GM12878 (cell line): ENCODE results near the gene TOP3A. TPM values are rescaled to one million over a fixed set of nuclear protein-coding genes. Genes with fewer than 3 reads are reported as not detected.

Experiments
- BACH1 ChIP-seq: fragments of 450-650 bp; IDR thresholded peaks from 2 replicates; pipeline ENCODE4 v1.6.1; 2017; ENCODE audit warnings: mild to moderate bottlenecking, borderline replicate concordance
- BMI1 ChIP-seq: fragments of 450-650 bp; IDR thresholded peaks from 2 replicates; pipeline ENCODE4 v1.6.1; 2016; ENCODE audit warnings: mild to moderate bottlenecking, moderate library complexity, borderline replicate concordance
- CBFB ChIP-seq: IDR thresholded peaks from 2 replicates; pipeline ENCODE4 v1.6.1; 2016; ENCODE audit warnings: antibody characterized with exemption, low read depth
- CBX3 ChIP-seq: fragments of 200-600 bp; sonication (generic); IDR thresholded peaks from 2 replicates; pipeline ENCODE4 v1.6.1; 2016; ENCODE audit warnings: low read depth, borderline replicate concordance
- CREB1 ChIP-seq: IDR thresholded peaks from 2 replicates; pipeline ENCODE4 v1.6.1; 2012; ENCODE audit warnings: low read depth, mild to moderate bottlenecking, inconsistent platforms
- EGR1 ChIP-seq, 2 experiments: IDR thresholded peaks; 1 replicate in 1 of 2; 2 replicates in 1 of 2; pipeline ENCODE4 v1.6.1; 2011 to 2012; ENCODE audit warnings: low read depth in 2 of 2, low read length in 2 of 2, borderline replicate concordance in 1 of 2, mild to moderate bottlenecking in 1 of 2, moderate library complexity in 1 of 2
- FOXK2 ChIP-seq: fragments of 450-650 bp; IDR thresholded peaks from 2 replicates; pipeline ENCODE4 v1.6.1; 2017; ENCODE audit warnings: mild to moderate bottlenecking, moderate library complexity
- HDAC2 ChIP-seq: fragments of 200-600 bp; sonication (generic); IDR thresholded peaks from 2 replicates; pipeline ENCODE4 v1.6.1; 2017
- IKZF1 ChIP-seq: fragments of 450-650 bp; conservative IDR thresholded peaks from 2 replicates; pipeline ENCODE4 v1.6.1; 2017; ENCODE audit warnings: antibody characterized with exemption, mild to moderate bottlenecking
- IRF4 ChIP-seq: IDR thresholded peaks from 2 replicates; pipeline ENCODE4 v1.6.1; 2011; ENCODE audit warnings: low read depth, low read length
- JUND ChIP-seq: IDR thresholded peaks from 2 replicates; pipeline ENCODE4 v1.6.1; 2012; ENCODE audit warnings: low read depth, mild to moderate bottlenecking, low read length, improper control_type of control experiment, moderate library complexity
- NBN ChIP-seq: fragments of 450-650 bp; IDR thresholded peaks from 2 replicates; pipeline ENCODE4 v1.6.1; 2016
- NR2C1 ChIP-seq: fragments of 450-650 bp; IDR thresholded peaks from 2 replicates; pipeline ENCODE4 v1.6.1; 2017; ENCODE audit warnings: antibody characterized with exemption, mild to moderate bottlenecking, moderate library complexity
- SMC3 ChIP-seq: IDR thresholded peaks from 2 replicates; pipeline ENCODE4 v1.6.1; 2011; ENCODE audit warnings: low read length, improper control_type of control experiment, borderline replicate concordance
- SREBF1 ChIP-seq: IDR thresholded peaks from 2 replicates; pipeline ENCODE4 v1.6.1; 2012; ENCODE audit warnings: mild to moderate bottlenecking, low read length
- TARDBP ChIP-seq: IDR thresholded peaks from 2 replicates; pipeline ENCODE4 v1.6.1; 2016; ENCODE audit warnings: borderline replicate concordance
- YBX1 ChIP-seq: fragments of 450-650 bp; IDR thresholded peaks from 2 replicates; pipeline ENCODE4 v1.6.1; 2016; ENCODE audit warnings: antibody characterized with exemption
- ZNF24 ChIP-seq: fragments of 450-650 bp; IDR thresholded peaks from 2 replicates; pipeline ENCODE4 v1.6.1; 2017; ENCODE audit warnings: antibody characterized with exemption, mild to moderate bottlenecking
- polyA plus RNA-seq, 11 experiments: library from polyadenylated mRNA; depleted of rRNA in 4 of 11; unstranded in 6 of 11; stranded (reverse) in 5 of 11; fragments of >200 nt; fragmentation: Nextera tagmentation in 4 of 11; fragmentation: Illumina TruSeq in 1 of 11; extraction: Ambion mirVana in 4 of 11; extraction: Trizol in 1 of 11; gene quantifications; 1 replicate in 1 of 11; 2 replicates in 10 of 11; pipeline versions ENCODE4 v1.2.1 to v1.2.3, GENCODE V29; 2011 to 2016; ENCODE audit warnings: inconsistent platforms in 2 of 11, missing spikeins in 2 of 11, low read depth in 1 of 11
- total RNA-seq, 4 experiments: library from RNA; depleted of rRNA in 3 of 4; stranded (reverse); fragments of >200 nt in 3 of 4; fragmentation: Illumina TruSeq in 1 of 4; extraction: Trizol in 1 of 4; gene quantifications; 2 replicates each; pipeline versions ENCODE4 v1.2.1 to v1.2.3, GENCODE V29; 2013 to 2021
- TF ChIP-seq, protein P1 (sequence below): fragments of 450-650 bp; IDR thresholded peaks from 2 replicates; pipeline ENCODE4 v1.6.1; 2017; ENCODE audit warnings: mild to moderate bottlenecking, moderate library complexity
- TF ChIP-seq, protein P2 (sequence below), 3 experiments: IDR thresholded peaks in 2 of 3; conservative IDR thresholded peaks in 1 of 3; 2 replicates each; pipeline ENCODE4 v1.5.1; 2011; ENCODE audit warnings: low read depth in 3 of 3, low read length in 3 of 3, mild to moderate bottlenecking in 3 of 3, control low read depth in 2 of 3, moderate library complexity in 2 of 3, inconsistent platforms in 1 of 3, mixed read lengths in 1 of 3; ENCODE audit not compliant: control insufficient read depth in 2 of 3, insufficient read depth in 1 of 3; ENCODE audit errors: extremely low read depth in 1 of 3
- TF ChIP-seq, protein P3 (sequence below): IDR thresholded peaks from 2 replicates; pipeline ENCODE4 v1.6.1; 2012; ENCODE audit warnings: low read depth, low read length, improper control_type of control experiment
- TF ChIP-seq, protein P4 (sequence below): IDR thresholded peaks from 2 replicates; pipeline ENCODE4 v1.6.1; 2011; ENCODE audit warnings: low read depth, low read length, improper control_type of control experiment, borderline replicate concordance
- TF ChIP-seq, protein P5 (sequence below): IDR thresholded peaks from 2 replicates; pipeline ENCODE4 v1.6.1; 2011; ENCODE audit warnings: low read depth, mild to moderate bottlenecking, low read length, moderate library complexity, borderline replicate concordance; ENCODE audit errors: extremely low read depth

TOP3A gene
- total and polyA plus RNA-seq, 10 of the 15 experiments (the other 5 are each of a cell fraction or from before 2014, with no cell fraction given), result 4.2 to 51.9 (median 31.8) TPM

DNA sequence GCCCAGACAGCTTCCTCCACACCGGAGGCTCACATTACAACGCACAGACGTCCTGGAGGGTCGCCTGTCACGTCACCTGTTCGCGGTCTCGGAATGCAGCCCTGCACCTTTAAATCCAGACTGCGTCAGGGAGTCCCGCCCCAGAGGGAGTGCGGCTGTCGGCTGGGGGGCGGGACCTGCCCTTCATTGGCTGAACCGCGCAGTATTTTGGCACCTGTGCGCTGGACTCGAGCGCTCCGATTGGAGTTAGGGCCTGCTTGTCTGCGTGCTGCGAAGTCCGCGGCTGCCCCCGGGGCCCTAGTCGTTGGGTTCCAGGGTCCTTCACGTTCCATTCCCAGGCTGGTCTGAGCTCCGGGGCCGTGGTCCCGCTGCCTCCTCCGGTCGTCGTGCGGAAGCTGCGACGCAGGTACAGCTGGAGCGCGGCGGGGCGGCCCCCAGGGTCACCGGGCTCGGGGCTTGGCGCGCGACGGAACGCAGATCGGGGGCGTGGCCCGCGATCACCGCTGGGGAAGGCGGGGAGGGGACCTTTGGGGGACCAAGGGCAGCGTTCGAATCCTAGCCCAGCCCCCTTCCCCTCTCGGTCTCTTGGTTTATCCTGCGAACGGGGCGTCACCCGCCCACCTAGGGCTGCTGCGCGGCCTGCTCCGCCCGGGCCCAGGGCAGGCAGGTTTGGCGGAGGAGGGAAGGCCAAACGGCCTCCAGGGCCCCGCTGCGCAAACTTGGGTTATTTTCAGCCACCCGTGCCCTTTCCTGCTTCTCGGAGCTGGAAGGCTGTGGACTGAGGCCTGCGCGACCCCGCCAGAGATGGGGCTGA, 54.3 kb downstream of the TOP3A start, which contains the start of gene MIEF2 (continued):
- no peak for TF ChIP-seq BMI1
- TF ChIP-seq, protein P1, sequence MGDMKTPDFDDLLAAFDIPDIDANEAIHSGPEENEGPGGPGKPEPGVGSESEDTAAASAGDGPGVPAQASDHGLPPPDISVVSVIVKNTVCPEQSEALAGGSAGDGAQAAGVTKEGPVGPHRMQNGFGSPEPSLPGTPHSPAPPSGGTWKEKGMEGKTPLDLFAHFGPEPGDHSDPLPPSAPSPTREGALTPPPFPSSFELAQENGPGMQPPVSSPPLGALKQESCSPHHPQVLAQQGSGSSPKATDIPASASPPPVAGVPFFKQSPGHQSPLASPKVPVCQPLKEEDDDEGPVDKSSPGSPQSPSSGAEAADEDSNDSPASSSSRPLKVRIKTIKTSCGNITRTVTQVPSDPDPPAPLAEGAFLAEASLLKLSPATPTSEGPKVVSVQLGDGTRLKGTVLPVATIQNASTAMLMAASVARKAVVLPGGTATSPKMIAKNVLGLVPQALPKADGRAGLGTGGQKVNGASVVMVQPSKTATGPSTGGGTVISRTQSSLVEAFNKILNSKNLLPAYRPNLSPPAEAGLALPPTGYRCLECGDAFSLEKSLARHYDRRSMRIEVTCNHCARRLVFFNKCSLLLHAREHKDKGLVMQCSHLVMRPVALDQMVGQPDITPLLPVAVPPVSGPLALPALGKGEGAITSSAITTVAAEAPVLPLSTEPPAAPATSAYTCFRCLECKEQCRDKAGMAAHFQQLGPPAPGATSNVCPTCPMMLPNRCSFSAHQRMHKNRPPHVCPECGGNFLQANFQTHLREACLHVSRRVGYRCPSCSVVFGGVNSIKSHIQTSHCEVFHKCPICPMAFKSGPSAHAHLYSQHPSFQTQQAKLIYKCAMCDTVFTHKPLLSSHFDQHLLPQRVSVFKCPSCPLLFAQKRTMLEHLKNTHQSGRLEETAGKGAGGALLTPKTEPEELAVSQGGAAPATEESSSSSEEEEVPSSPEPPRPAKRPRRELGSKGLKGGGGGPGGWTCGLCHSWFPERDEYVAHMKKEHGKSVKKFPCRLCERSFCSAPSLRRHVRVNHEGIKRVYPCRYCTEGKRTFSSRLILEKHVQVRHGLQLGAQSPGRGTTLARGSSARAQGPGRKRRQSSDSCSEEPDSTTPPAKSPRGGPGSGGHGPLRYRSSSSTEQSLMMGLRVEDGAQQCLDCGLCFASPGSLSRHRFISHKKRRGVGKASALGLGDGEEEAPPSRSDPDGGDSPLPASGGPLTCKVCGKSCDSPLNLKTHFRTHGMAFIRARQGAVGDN, result no peak
- TF ChIP-seq, protein P2, sequence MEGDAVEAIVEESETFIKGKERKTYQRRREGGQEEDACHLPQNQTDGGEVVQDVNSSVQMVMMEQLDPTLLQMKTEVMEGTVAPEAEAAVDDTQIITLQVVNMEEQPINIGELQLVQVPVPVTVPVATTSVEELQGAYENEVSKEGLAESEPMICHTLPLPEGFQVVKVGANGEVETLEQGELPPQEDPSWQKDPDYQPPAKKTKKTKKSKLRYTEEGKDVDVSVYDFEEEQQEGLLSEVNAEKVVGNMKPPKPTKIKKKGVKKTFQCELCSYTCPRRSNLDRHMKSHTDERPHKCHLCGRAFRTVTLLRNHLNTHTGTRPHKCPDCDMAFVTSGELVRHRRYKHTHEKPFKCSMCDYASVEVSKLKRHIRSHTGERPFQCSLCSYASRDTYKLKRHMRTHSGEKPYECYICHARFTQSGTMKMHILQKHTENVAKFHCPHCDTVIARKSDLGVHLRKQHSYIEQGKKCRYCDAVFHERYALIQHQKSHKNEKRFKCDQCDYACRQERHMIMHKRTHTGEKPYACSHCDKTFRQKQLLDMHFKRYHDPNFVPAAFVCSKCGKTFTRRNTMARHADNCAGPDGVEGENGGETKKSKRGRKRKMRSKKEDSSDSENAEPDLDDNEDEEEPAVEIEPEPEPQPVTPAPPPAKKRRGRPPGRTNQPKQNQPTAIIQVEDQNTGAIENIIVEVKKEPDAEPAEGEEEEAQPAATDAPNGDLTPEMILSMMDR (IDR thresholded peaks at IDR 0.05 in 2 of 3, conservative IDR thresholded peaks at IDR 0.05 in 1 of 3; ENCODE audit: control insufficient read depth in 2 of 3, extremely low read depth in 1 of 3, insufficient read depth in 1 of 3, low read depth in 3 of 3, low read length in 3 of 3), result no peak
- TF ChIP-seq EGR1 (IDR thresholded peaks at IDR 0.05; ENCODE audit: borderline replicate concordance in 1 of 2, low read depth in 2 of 2, low read length in 2 of 2), result peak in 1 of 2 experiments; percentile 74; a peak in 2 of 3 replicates
- peak; percentile 65 for TF ChIP-seq IKZF1
- TF ChIP-seq, protein P3, sequence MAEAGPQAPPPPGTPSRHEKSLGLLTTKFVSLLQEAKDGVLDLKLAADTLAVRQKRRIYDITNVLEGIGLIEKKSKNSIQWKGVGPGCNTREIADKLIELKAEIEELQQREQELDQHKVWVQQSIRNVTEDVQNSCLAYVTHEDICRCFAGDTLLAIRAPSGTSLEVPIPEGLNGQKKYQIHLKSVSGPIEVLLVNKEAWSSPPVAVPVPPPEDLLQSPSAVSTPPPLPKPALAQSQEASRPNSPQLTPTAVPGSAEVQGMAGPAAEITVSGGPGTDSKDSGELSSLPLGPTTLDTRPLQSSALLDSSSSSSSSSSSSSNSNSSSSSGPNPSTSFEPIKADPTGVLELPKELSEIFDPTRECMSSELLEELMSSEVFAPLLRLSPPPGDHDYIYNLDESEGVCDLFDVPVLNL, result peak; percentile 14; the same call in 1 of the 2 replicates
- TF ChIP-seq ZNF24, result no peak
- TF ChIP-seq IRF4, result no peak
- TF ChIP-seq HDAC2, result no peak
- TF ChIP-seq CBFB, result no peak
- TF ChIP-seq NR2C1, result no peak
- TF ChIP-seq, protein P4, sequence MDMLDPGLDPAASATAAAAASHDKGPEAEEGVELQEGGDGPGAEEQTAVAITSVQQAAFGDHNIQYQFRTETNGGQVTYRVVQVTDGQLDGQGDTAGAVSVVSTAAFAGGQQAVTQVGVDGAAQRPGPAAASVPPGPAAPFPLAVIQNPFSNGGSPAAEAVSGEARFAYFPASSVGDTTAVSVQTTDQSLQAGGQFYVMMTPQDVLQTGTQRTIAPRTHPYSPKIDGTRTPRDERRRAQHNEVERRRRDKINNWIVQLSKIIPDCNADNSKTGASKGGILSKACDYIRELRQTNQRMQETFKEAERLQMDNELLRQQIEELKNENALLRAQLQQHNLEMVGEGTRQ, result no peak; the same call in 1 of the 2 replicates
- TF ChIP-seq NBN, result 0 out of 2 replicates have a peak, but pooled peaks have one; percentile 31
- TF ChIP-seq, protein P5, sequence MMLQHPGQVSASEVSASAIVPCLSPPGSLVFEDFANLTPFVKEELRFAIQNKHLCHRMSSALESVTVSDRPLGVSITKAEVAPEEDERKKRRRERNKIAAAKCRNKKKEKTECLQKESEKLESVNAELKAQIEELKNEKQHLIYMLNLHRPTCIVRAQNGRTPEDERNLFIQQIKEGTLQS, result no peak
- TF ChIP-seq JUND, result 0 out of 2 replicates have a peak, but pooled peaks have one; percentile 30
- TF ChIP-seq SMC3, result no peak
- TF ChIP-seq CREB1, result peak; percentile 83
- TF ChIP-seq FOXK2, result no peak
- TF ChIP-seq TARDBP, result no peak
- no peak for TF ChIP-seq YBX1
- no peak for TF ChIP-seq CBX3
- no peak for TF ChIP-seq SREBF1
- TF ChIP-seq BACH1, result no peak
